ENCODE results near the gene FBLN1.

Gene FBLN1

GRCh38 chr22:45504373-45505341 lies 2.0 kb downstream of the FBLN1 start:
- no peak for DNase-seq

- DNase-seq: no peak
Measured at GRCh38 chr22:45505991-45506747, 3.5 kb downstream of the FBLN1 start.

GRCh38 chr22:45506816-45507360 lies 4.2 kb downstream of the FBLN1 start:
- no peak for DNase-seq

GRCh38 chr22:45507798-45508197 lies 5.1 kb downstream of the FBLN1 start:
- DNase-seq: no peak

- DNase-seq: no peak
Measured at GRCh38 chr22:45508814-45509213, 6.1 kb downstream of the FBLN1 start.

- no peak for DNase-seq
Measured at GRCh38 chr22:45510376-45511232, 7.9 kb downstream of the FBLN1 start.

GRCh38 chr22:45511847-45512261 lies 9.2 kb downstream of the FBLN1 start:
- DNase-seq: no peak

GRCh38 chr22:45512363-45512762 lies 9.7 kb downstream of the FBLN1 start:
- no peak for DNase-seq

- no peak for DNase-seq
Measured at GRCh38 chr22:45515676-45516075, 13.0 kb downstream of the FBLN1 start.

- DNase-seq: no peak
Measured at GRCh38 chr22:45516163-45516562, 13.5 kb downstream of the FBLN1 start.

- no peak for DNase-seq
Measured at GRCh38 chr22:45516923-45517675, 14.4 kb downstream of the FBLN1 start.

GRCh38 chr22:45518136-45518535 lies 15.5 kb downstream of the FBLN1 start:
- no peak for DNase-seq

- no peak for DNase-seq
Measured at GRCh38 chr22:45518580-45518991, 15.9 kb downstream of the FBLN1 start.

- no peak for DNase-seq
Measured at GRCh38 chr22:45521178-45521577, 18.5 kb downstream of the FBLN1 start.

GRCh38 chr22:45522462-45522861 lies 19.8 kb downstream of the FBLN1 start:
- no peak for DNase-seq

GRCh38 chr22:45524157-45524556 lies 21.5 kb downstream of the FBLN1 start:
- no peak for DNase-seq

GRCh38 chr22:45524966-45525365 lies 22.3 kb downstream of the FBLN1 start:
- no peak for DNase-seq

GRCh38 chr22:45525480-45525879 lies 22.8 kb downstream of the FBLN1 start:
- DNase-seq: no peak

GRCh38 chr22:45526281-45526680 lies 23.6 kb downstream of the FBLN1 start:
- DNase-seq: no peak

- DNase-seq: no peak
Measured at GRCh38 chr22:45526768-45527360, 24.2 kb downstream of the FBLN1 start.

- DNase-seq: no peak
Measured at GRCh38 chr22:45527456-45527855, 24.8 kb downstream of the FBLN1 start.

All from bone marrow (tissue), 2 donors.